ENCODE data around the gene LAMA5. TPM values are rescaled to one million over a fixed set of nuclear protein-coding genes. Genes with fewer than 3 reads are reported as not detected.
"Not testable (repeated sequence)": the region's sequence is repeated elsewhere in the genome, so short reads cannot be mapped to it uniquely, and the experiment has no call there.

LAMA5 gene
- total RNA-seq, 2 donors from 2014 or later = 170 to 272 TPM

DNA sequence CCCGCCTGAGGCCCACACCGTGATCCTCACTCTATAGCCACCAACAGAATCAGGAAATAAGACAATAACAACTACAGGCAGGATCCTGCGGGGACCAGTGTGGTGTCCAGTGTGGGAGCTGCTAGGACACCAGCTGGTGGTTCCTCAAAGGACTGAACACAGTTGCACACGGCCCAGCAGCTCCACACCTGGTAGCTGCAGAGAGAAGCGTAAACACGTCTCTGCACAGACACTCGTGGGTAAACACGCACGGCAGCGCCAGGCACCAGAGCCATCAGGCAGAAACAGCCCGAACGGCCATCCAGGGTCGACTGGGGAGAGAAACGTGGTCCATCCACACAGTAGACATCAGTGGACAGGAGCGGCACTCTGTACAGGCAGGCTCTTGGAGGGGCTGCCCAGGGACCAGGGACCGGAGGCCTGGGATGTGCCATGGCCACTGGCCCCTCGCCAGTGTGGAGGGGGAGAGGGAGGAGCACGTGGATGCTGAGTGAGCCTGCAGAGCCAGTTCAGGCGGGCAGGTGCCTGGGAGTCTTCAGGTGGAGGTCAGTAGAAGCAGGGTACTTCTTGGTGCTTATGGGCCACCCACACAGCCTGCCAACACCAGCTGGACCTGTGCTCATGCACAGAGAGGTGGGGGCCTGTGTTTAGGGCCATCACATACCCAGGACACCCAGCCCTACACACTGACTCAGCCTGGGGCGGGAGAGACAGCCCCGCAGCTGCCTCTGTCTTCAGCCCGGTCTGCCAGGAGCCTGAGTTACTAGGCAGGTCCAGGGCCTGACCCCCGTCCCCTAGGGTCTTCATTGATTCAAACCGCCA, 7.4 kb upstream of the LAMA5 start:
- Histone ChIP-seq H3K27ac (peak overlapping the region; percentile 42 to 53), H3K4me3 (no peak overlapping the region), H3K9me3 (no peaks in the 10 kb centered on the region), H3K27me3 (replicated peaks; ENCODE audit: insufficient read depth) (no peaks in the 10 kb centered on the region), H3K36me3 (no peaks in the 10 kb centered on the region), H3K4me1 (replicated peaks) (peaks cover 21% of the 10 kb centered on the region)
- no peak for TF ChIP-seq POLR2AphosphoS5 (IDR thresholded peaks at IDR 0.05)
- TF ChIP-seq, protein P1, sequence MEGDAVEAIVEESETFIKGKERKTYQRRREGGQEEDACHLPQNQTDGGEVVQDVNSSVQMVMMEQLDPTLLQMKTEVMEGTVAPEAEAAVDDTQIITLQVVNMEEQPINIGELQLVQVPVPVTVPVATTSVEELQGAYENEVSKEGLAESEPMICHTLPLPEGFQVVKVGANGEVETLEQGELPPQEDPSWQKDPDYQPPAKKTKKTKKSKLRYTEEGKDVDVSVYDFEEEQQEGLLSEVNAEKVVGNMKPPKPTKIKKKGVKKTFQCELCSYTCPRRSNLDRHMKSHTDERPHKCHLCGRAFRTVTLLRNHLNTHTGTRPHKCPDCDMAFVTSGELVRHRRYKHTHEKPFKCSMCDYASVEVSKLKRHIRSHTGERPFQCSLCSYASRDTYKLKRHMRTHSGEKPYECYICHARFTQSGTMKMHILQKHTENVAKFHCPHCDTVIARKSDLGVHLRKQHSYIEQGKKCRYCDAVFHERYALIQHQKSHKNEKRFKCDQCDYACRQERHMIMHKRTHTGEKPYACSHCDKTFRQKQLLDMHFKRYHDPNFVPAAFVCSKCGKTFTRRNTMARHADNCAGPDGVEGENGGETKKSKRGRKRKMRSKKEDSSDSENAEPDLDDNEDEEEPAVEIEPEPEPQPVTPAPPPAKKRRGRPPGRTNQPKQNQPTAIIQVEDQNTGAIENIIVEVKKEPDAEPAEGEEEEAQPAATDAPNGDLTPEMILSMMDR (IDR thresholded peaks at IDR 0.05) = peak in 1 of 4 experiments; percentile 4
- DNase-seq (ENCODE audit: low spot score) = no peak
- intact Hi-C loops (cut with DNase I) = no loop called here
- 43% methylated on average over 24 of the region's 24 CpGs for WGBS

DNA sequence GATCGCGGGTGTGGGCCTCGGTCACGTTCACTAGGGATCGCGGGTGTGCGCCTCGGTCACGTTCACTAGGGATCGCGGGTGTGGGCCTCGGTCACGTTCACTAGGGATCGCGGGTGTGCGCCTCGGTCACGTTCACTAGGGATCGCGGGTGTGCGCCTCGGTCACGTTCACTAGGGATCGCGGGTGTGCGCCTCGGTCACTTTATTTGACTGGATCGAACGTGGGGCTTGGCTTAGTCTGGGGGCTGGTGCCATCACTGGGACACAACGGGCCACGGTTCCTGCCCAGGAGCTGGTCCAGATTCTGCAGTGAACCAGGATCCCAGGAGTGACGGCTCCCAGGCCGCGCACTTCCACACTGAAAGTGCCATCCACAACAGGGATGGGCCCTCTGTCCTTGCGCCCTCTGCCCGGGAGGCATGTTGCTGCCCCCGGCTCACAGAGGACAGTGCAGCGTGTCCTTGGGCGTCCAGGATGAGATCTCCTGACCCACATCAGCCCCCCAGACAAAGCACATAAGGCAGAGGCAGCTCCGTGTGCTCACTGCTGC, 6.6 kb upstream of the LAMA5 start:
- H3K36me3 ChIP-seq; H3K27me3 ChIP-seq (replicated peaks; ENCODE audit: insufficient read depth); DNase-seq (ENCODE audit: low spot score); intact Hi-C loops (cut with DNase I); H3K9me3 ChIP-seq; H3K4me3 ChIP-seq: not testable (repeated sequence)
- Histone ChIP-seq H3K27ac (peak overlapping the region; percentile 42 to 53), H3K4me1 (replicated peaks) (peaks cover 27% of the 10 kb centered on the region)
- WGBS = 90% methylated on average over 30 of the region's 40 CpGs

DNA sequence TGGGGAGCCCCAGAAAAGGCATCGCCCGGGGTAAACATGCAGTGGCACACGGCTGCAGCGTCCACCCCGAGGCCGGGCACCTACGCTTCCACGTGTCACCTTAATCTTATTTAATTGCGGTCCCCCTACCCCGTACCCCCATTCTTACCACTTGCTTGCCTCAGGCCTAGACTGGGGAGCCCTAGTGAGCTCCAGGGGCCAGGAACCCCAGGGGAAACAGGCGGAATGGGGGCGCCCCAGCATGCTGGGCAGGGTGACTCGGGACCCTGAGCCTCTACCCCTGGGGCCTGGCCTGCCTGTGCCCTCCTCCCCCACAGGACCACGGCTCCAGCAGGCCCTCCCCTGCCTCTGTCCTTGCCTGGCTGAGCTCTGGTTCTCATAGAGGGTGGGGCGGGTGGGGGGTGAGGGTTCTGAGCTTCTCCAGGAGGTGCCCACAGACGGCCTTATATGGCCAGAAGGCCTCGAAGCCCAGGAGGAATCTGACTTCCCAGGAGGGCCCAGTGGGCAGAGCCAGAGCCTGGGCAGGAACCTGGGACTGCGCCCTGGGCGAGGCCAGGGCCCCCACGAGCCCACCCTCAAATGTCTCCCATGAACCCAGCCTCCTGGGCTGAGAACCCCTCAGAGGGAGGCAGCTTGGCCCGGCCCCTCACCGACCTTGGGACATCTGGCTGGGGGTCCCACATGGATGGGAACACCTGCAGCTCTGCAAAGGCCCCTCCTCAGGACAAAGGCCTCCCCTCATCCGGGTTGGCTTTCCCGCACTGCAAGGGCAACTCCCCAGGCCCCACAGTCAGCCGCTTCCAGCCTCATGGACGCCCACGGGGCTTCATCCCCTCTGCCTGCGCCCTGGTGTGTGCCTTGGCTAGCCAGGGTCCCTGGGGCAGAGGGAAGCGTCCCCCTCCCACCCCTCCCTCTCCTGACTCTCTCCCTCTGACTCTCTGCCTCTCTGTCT, 5.2 kb upstream of the LAMA5 start:
- intact Hi-C loops (cut with DNase I) = no loop called here
- Histone ChIP-seq H3K27ac (peak overlapping the region; percentile 54 to 60), H3K4me3 (no peak overlapping the region), H3K27me3 (replicated peaks; ENCODE audit: insufficient read depth) (no peaks in the 10 kb centered on the region), H3K36me3 (no peaks in the 10 kb centered on the region), H3K9me3 (no peaks in the 10 kb centered on the region), H3K4me1 (replicated peaks) (peaks cover 34% of the 10 kb centered on the region)
- TF ChIP-seq POLR2A (IDR thresholded peaks at IDR 0.05) = no peak
- 83% methylated on average over 29 of the region's 29 CpGs for WGBS
- no peak for DNase-seq (ENCODE audit: low spot score)

DNA sequence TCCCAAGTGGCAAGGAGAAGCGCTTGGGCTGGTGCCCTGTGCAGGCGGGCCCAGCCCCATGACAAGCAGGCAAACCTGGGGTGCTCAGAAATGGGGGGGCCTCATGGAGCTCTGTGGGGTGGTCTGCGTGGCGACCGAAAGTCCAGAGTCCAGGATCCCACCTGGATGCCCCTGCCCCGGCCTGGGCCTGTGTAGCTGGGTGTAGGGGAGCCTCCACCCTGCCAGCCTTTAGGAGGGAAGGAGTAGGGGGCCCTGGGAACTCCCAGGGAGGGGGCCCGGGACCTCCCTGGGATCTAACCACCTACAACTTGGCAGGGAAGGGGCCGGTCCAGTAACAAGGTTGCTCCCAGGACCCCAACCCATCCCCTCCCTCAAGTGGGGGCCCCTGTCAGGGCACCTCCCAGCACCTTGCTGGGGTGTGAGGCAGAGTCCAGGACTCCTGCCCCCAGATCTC, 4.5 kb upstream of the LAMA5 start:
- no peaks in the 10 kb centered on the region for H3K36me3 ChIP-seq
- H3K9me3 ChIP-seq = no peaks in the 10 kb centered on the region
- TF ChIP-seq, protein P1 (IDR thresholded peaks at IDR 0.05) = no peak
- no peak for TF ChIP-seq POLR2AphosphoS5 (IDR thresholded peaks at IDR 0.05)
- TF ChIP-seq POLR2A (IDR thresholded peaks at IDR 0.05) = no peak
- intact Hi-C loops (cut with DNase I) = no loop called here
- no peak for DNase-seq (ENCODE audit: low spot score)
- 96% methylated on average over 8 of the region's 8 CpGs for WGBS
- peak overlapping the region; percentile 54 to 60 for H3K27ac ChIP-seq
- no peaks in the 10 kb centered on the region for H3K27me3 ChIP-seq (replicated peaks; ENCODE audit: insufficient read depth)
- no peak overlapping the region for H3K4me3 ChIP-seq
- peaks cover 34% of the 10 kb centered on the region for H3K4me1 ChIP-seq (replicated peaks)

DNA sequence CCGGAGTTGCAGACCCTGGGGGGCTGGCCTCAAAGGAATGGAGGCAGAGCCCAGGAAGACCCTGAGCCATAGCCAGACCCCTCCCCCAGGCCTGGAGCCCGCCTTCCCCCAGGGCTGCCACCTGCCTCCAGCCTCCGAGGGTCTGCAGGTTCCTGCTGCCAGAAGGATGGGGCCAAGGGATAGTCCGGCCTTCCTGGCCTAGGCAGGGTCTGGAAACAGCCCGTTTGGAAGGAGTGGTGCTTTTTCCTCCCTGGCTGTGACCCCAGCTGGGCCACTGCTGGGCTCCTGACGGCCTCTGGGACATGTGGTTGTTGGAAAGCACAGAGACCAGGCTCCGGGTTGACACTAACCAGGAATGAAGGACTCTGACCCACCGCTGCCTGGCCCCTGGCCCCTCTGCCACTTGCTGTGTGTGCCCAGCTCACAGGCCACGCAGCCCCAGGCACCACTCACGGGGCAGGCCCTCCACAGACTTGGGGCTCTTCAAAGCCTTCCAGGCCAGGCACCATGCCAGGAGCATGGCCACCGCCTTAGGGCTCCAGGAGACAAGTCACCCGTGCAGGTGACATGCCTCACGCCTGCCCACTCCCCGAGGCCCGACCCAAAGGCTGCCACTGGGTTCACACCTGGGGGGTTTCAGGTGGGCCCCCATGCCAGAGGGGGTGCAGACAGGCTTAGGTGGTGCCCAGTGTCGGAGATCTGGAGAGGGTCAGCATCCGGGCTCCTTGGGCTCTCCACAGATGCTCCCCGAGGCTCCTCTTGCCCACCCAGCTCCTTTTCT, 3.9 kb upstream of the LAMA5 start:
- H3K4me1 ChIP-seq (replicated peaks) = peaks cover 31% of the 10 kb centered on the region
- no peak for DNase-seq (ENCODE audit: low spot score)
- H3K9me3 ChIP-seq = no peaks in the 10 kb centered on the region
- intact Hi-C loops (cut with DNase I) = no loop called here
- no peaks in the 10 kb centered on the region for H3K27me3 ChIP-seq (replicated peaks; ENCODE audit: insufficient read depth)
- H3K36me3 ChIP-seq = no peaks in the 10 kb centered on the region
- H3K4me3 ChIP-seq = no peak overlapping the region
- 64% methylated on average over 17 of the region's 18 CpGs for WGBS
- H3K27ac ChIP-seq = peak overlapping the region; percentile 39 to 63
- TF ChIP-seq POLR2AphosphoS5 (IDR thresholded peaks at IDR 0.05) (no peak), POLR2A (IDR thresholded peaks at IDR 0.05) (no peak)
- TF ChIP-seq, protein P1 (IDR thresholded peaks at IDR 0.05) = no peak

All from prostate gland (tissue), 2 donors.